SK-N-SH (cell line): Measurements from ENCODE around the gene OR2S2. TPM values are rescaled to one million over a fixed set of nuclear protein-coding genes. Genes with fewer than 3 reads are reported as not detected.

ENCODE experiments used
- CTCF ChIA-PET: fragments of 300-600, 350-600 bp; formaldehyde crosslinking; extraction: SDS; loops from one replicate; lab custom pipeline; 2021; lab: Yijun Ruan, JAX
- POLR2A ChIA-PET: fragments of 350-600 bp; sonication (Branson Sonifier 250); formaldehyde crosslinking; extraction: SDS; loops from one replicate; lab custom pipeline; 2020; ENCODE audit warnings: antibody characterized with exemption, inconsistent platforms; lab: Yijun Ruan, JAX
- DNase-seq: peaks from one replicate; pipeline ENCODE4 v3.0.0; 2012
- H2AFZ ChIP-seq: fragments of 200-600 bp; sonication (generic); 2 replicates; pipeline ENCODE4 v1.8.1; 2016; ENCODE audit warnings: antibody characterized with exemption, mild to moderate bottlenecking, low read depth
- H3F3A ChIP-seq: fragments of 200-600 bp; sonication (generic); replicated peaks from 2 replicates; pipeline ENCODE3; 2016; ENCODE audit warnings: antibody characterized with exemption, mild to moderate bottlenecking; ENCODE audit not compliant: insufficient read depth
- H3K27ac ChIP-seq, 2 experiments: fragments of 200-500 bp in 1 of 2; fragments of 200-600 bp in 1 of 2; sonication (Bioruptor generic) in 1 of 2; sonication (generic), shearing (Covaris generic) in 1 of 2; 2 replicates each; pipeline versions ENCODE4 v1.5.1 to v1.6.1; 2014 to 2016; ENCODE audit warnings: low read depth in 2 of 2, inconsistent platforms in 1 of 2, low read length in 1 of 2, mild to moderate bottlenecking in 1 of 2, mixed read lengths in 1 of 2
- H3K27me3 ChIP-seq: fragments of 200-600 bp; sonication (generic), shearing (Covaris generic); 2 replicates; pipeline ENCODE4 v1.6.1; 2016; ENCODE audit warnings: mixed run types; ENCODE audit not compliant: insufficient read depth
- H3K36me3 ChIP-seq, 2 experiments: fragments of 200-500 bp in 1 of 2; fragments of 200-600 bp in 1 of 2; sonication (Bioruptor generic) in 1 of 2; sonication (generic) in 1 of 2; replicated peaks in 1 of 2; 2 replicates each; pipeline versions ENCODE3 to v1.5.1; 2014 to 2016; ENCODE audit warnings: low read length in 1 of 2, mild to moderate bottlenecking in 1 of 2; ENCODE audit not compliant: insufficient read depth in 2 of 2, control insufficient read depth in 1 of 2
- H3K4me1 ChIP-seq, 2 experiments: fragments of 200-500 bp in 1 of 2; fragments of 200-600 bp in 1 of 2; sonication (Bioruptor generic) in 1 of 2; sonication (generic), shearing (Covaris generic) in 1 of 2; 2 replicates each; pipeline versions ENCODE4 v1.5.1 to v1.6.1; 2014 to 2016; ENCODE audit warnings: low read depth in 1 of 2, low read length in 1 of 2, mixed run types in 1 of 2; ENCODE audit not compliant: insufficient read depth in 2 of 2, control insufficient read depth in 1 of 2
- H3K4me2 ChIP-seq: fragments of 200-600 bp; sonication (generic), shearing (Covaris generic); 2 replicates; pipeline ENCODE4 v1.6.1; 2017; ENCODE audit warnings: mixed run types
- H3K4me3 ChIP-seq, 2 experiments: fragments of 200-500 bp in 1 of 2; fragments of 200-600 bp in 1 of 2; sonication (Bioruptor generic) in 1 of 2; sonication (generic), shearing (Covaris generic) in 1 of 2; 2 replicates each; pipeline versions ENCODE4 v1.5.1 to v1.8.1; 2014 to 2016; ENCODE audit warnings: low read depth in 2 of 2, inconsistent platforms in 1 of 2, low read length in 1 of 2, mild to moderate bottlenecking in 1 of 2, mixed read lengths in 1 of 2, moderate library complexity in 1 of 2
- H3K79me2 ChIP-seq: fragments of 200-600 bp; sonication (generic); 2 replicates; pipeline ENCODE4 v1.8.1; 2017; ENCODE audit warnings: mild to moderate bottlenecking; ENCODE audit not compliant: insufficient read depth
- H3K9ac ChIP-seq: fragments of 200-600 bp; sonication (generic); 2 replicates; pipeline ENCODE4 v1.6.1; 2017; ENCODE audit warnings: mixed run types
- H3K9me2 ChIP-seq: fragments of 200-600 bp; sonication (generic); 2 replicates; pipeline ENCODE4 v1.6.1; 2017; ENCODE audit warnings: mixed run types
- H3K9me3 ChIP-seq: fragments of 200-600 bp; sonication (generic); 2 replicates; pipeline ENCODE4 v1.6.1; 2017; ENCODE audit warnings: mixed run types, mild to moderate bottlenecking, moderate library complexity
- H4K20me1 ChIP-seq: fragments of 200-600 bp; sonication (generic); 2 replicates; pipeline ENCODE4 v1.6.1; 2017; ENCODE audit warnings: mild to moderate bottlenecking, mixed run types; ENCODE audit not compliant: insufficient read depth
- EP300 ChIP-seq, 2 experiments: IDR thresholded peaks; 2 replicates each; pipeline versions ENCODE4 v1.4.0 to v1.6.1; 2012; ENCODE audit warnings: borderline replicate concordance in 1 of 2, low read depth in 1 of 2, low read length in 1 of 2
- EZH2phosphoT487 ChIP-seq: fragments of 200-600 bp; sonication (generic); IDR thresholded peaks from 2 replicates; pipeline ENCODE4 v1.6.1; 2017; ENCODE audit warnings: low read depth, mixed run types, mild to moderate bottlenecking, antibody characterized with exemption, moderate library complexity, borderline replicate concordance
- GATA2 ChIP-seq: sonication (generic); formaldehyde crosslinking; IDR thresholded peaks from 2 replicates; pipeline ENCODE4 v1.5.0; 2020; ENCODE audit warnings: mild to moderate bottlenecking, missing genetic modification reagents
- MXI1 ChIP-seq: IDR thresholded peaks from 2 replicates; pipeline ENCODE4 v1.6.1; 2012; ENCODE audit warnings: mild to moderate bottlenecking, low read depth, low read length, improper control_type of control experiment
- NFIC ChIP-seq: IDR thresholded peaks from 2 replicates; pipeline ENCODE4 v1.4.0; 2012; ENCODE audit warnings: borderline replicate concordance
- NRF1 ChIP-seq: IDR thresholded peaks from 2 replicates; pipeline ENCODE4 v1.6.1; 2012; ENCODE audit warnings: low read depth, mild to moderate bottlenecking, low read length
- POLR2AphosphoS5 ChIP-seq: IDR thresholded peaks from 2 replicates; pipeline ENCODE4 v1.6.1; 2012; ENCODE audit warnings: low read depth, low read length
- YY1 ChIP-seq: IDR thresholded peaks from 2 replicates; pipeline ENCODE4 v1.4.0; 2012; ENCODE audit warnings: low read depth, mild to moderate bottlenecking
- WGBS: methylation state at CpG from one replicate; pipeline ENCODE4 v1.1.6; 2017; ENCODE audit warnings: low lambda C conversion rate; 5-methylcytosine and 5-hydroxymethylcytosine counted together
- polyA plus RNA-seq, 3 experiments: library from polyadenylated mRNA; depleted of rRNA; stranded (reverse); fragments of >200 nt; gene quantifications; 2 replicates each; pipeline ENCODE4 v1.2.3, GENCODE V29; 2012
- TF ChIP-seq, protein P1 (sequence below): IDR thresholded peaks from 2 replicates; pipeline ENCODE4 v1.6.1; 2012; ENCODE audit warnings: mild to moderate bottlenecking, low read depth, low read length, moderate library complexity
- TF ChIP-seq, protein P2 (sequence below): fragments of 200-600 bp; sonication (generic); IDR thresholded peaks from 2 replicates; pipeline ENCODE4 v1.6.1; 2017; ENCODE audit warnings: antibody characterized with exemption, mild to moderate bottlenecking, moderate library complexity
- TF ChIP-seq, protein P3 (sequence below): fragments of 150-350 bp; IDR thresholded peaks from 2 replicates; pipeline ENCODE4 v1.6.1; 2016; ENCODE audit warnings: mild to moderate bottlenecking, low read depth, low read length

The OR2S2 gene
- polyA plus RNA-seq, 1 of the 3 experiments (the other 2 are of a cell fraction): not detected

DNA sequence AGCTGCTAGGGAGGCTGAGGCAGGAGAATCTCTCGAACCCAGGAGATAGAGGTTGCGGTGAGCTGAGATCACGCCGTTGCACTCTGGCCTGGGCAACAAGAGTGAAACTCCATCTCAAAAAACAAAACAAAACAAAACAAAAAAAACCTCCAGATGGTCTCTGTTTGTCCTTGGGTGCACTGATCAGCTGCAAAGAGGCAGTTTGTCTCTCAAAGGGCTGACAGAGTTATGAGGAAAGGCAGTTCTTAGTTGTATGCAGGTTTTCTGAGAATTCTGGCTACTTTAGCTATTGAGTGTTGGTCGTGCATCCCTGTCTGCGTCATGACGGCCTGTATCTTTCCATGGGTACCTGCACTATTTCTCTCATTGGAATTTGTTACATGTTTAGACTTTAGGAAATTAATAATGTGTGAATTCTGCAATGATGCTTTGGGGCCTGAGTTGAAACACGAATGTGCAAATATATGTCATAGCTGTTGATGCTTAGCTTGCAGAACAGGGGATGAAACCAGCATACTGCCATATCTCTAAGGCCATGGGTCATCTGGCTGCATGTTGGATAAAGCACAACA is 18.2 kb downstream of the OR2S2 start:
- H3K4me3 ChIP-seq: no peak overlapping the region
- H4K20me1 ChIP-seq: no peaks in the 10 kb centered on the region
- H3K27ac ChIP-seq: no peak overlapping the region
- ChIA-PET CTCF (interaction anchor here (1.4 to 8.8 kb wide), 3 partner anchors 8 to 35 kb away, joined by 3 to 94 read pairs (median 63); partner anchors contain the start of gene HRCT1), POLR2A (no interaction called here)
- 90% methylated on average over 8 of the region's 8 CpGs for WGBS
- peaks cover 0 to 9% of the 10 kb centered on the region in 2 experiments; a peak in 2 of 4 replicates for H3K4me1 ChIP-seq
- no peak overlapping the region for H3K4me2 ChIP-seq
- TF ChIP-seq NFIC: no peak
- TF ChIP-seq, all 33 proteins: peak for 0
- no peaks in the 10 kb centered on the region for H3K9me3 ChIP-seq
- no peak for DNase-seq
- H3K79me2 ChIP-seq: no peaks in the 10 kb centered on the region
- peaks cover 21% of the 10 kb centered on the region for H3F3A ChIP-seq
- no peaks in the 10 kb centered on the region for H3K27me3 ChIP-seq
- H3K9ac ChIP-seq: no peak overlapping the region
- H2AFZ ChIP-seq: no peak overlapping the region
- H3K9me2 ChIP-seq: no peaks in the 10 kb centered on the region
- H3K36me3 ChIP-seq: no peaks in the 10 kb centered on the region

DNA sequence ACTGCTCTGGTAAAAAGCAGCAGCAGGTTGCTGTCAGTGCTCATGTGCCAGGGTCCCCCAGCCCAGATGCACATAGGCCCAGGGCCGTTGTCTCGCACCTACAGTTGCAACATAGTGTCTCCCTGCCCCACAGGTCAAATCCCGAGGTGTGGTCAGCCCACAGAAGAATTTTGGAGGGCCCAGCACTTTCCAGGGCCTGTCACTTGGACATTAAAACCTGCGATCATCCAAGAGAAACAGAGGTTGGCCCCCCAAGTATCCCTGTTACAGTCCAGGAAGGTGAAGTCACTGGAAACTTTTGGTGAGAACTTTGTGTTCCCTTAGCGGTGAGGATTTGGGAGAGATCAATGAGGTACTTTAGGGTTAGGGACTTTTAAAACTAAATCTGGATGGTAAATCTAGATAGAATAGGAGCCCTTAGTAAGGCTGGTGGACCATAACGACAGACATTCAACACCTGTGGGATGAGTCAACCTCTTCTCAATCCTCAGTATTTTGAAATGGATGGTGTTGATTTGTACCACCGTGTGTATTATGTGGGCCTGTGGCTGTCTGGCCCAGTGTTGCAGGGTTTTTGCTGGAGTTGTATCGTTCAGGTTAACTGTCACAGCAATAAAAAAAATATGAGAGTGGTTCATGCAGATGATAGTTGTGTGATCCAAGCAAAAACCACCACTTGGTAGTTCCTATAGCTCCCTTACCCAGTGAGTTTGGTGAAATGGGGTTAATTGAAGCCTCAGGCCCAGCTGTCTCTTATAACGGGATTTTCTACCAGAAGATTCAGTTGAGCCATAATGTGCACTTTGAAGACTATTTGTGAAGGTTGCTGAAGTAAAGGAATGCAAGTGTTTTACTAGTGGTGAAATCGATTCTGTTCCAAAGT is 19.2 kb downstream of the OR2S2 start:
- POLR2A ChIA-PET: no interaction called here
- no peaks in the 10 kb centered on the region for H4K20me1 ChIP-seq

More for the DNA sequence above, 19.2 kb downstream of the OR2S2 start:
- whole genome bisulfite sequencing: 87% methylated on average over 8 of the region's 10 CpGs
- no peaks in the 10 kb centered on the region for H3K9me3 ChIP-seq
- peaks cover 25% of the 10 kb centered on the region for H3F3A ChIP-seq
- DNase-seq: no peak
- peaks cover 0 to 12% of the 10 kb centered on the region in 2 experiments; a peak in 3 of 4 replicates for H3K4me1 ChIP-seq
- no peaks in the 10 kb centered on the region for H3K36me3 ChIP-seq
- H3K27me3 ChIP-seq: no peaks in the 10 kb centered on the region
- no peak overlapping the region for H3K4me2 ChIP-seq
- no peaks in the 10 kb centered on the region for H3K79me2 ChIP-seq
- no peak overlapping the region for H3K9ac ChIP-seq
- H3K4me3 ChIP-seq: no peak overlapping the region
- CTCF ChIA-PET: interaction anchor here (8.6 to 8.8 kb wide), 2 partner anchors 17 to 34 kb away, joined by 63 to 94 read pairs; partner anchors contain the start of gene HRCT1
- H2AFZ ChIP-seq: no peak overlapping the region
- no peaks in the 10 kb centered on the region for H3K9me2 ChIP-seq
- TF ChIP-seq, protein P1, sequence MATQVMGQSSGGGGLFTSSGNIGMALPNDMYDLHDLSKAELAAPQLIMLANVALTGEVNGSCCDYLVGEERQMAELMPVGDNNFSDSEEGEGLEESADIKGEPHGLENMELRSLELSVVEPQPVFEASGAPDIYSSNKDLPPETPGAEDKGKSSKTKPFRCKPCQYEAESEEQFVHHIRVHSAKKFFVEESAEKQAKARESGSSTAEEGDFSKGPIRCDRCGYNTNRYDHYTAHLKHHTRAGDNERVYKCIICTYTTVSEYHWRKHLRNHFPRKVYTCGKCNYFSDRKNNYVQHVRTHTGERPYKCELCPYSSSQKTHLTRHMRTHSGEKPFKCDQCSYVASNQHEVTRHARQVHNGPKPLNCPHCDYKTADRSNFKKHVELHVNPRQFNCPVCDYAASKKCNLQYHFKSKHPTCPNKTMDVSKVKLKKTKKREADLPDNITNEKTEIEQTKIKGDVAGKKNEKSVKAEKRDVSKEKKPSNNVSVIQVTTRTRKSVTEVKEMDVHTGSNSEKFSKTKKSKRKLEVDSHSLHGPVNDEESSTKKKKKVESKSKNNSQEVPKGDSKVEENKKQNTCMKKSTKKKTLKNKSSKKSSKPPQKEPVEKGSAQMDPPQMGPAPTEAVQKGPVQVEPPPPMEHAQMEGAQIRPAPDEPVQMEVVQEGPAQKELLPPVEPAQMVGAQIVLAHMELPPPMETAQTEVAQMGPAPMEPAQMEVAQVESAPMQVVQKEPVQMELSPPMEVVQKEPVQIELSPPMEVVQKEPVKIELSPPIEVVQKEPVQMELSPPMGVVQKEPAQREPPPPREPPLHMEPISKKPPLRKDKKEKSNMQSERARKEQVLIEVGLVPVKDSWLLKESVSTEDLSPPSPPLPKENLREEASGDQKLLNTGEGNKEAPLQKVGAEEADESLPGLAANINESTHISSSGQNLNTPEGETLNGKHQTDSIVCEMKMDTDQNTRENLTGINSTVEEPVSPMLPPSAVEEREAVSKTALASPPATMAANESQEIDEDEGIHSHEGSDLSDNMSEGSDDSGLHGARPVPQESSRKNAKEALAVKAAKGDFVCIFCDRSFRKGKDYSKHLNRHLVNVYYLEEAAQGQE: no peak
- TF ChIP-seq EZH2phosphoT487 (no peak), GATA2 (CRISPR knock-in tag) (no peak), EP300 (IDR thresholded peaks at IDR 0.05; ENCODE audit: borderline replicate concordance in 1 of 2, low read depth in 1 of 2, low read length in 1 of 2) (no peak), MXI1 (no peak), POLR2AphosphoS5 (no peak), YY1 (no peak), NRF1 (no peak)
- TF ChIP-seq, protein P2, sequence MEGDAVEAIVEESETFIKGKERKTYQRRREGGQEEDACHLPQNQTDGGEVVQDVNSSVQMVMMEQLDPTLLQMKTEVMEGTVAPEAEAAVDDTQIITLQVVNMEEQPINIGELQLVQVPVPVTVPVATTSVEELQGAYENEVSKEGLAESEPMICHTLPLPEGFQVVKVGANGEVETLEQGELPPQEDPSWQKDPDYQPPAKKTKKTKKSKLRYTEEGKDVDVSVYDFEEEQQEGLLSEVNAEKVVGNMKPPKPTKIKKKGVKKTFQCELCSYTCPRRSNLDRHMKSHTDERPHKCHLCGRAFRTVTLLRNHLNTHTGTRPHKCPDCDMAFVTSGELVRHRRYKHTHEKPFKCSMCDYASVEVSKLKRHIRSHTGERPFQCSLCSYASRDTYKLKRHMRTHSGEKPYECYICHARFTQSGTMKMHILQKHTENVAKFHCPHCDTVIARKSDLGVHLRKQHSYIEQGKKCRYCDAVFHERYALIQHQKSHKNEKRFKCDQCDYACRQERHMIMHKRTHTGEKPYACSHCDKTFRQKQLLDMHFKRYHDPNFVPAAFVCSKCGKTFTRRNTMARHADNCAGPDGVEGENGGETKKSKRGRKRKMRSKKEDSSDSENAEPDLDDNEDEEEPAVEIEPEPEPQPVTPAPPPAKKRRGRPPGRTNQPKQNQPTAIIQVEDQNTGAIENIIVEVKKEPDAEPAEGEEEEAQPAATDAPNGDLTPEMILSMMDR: no peak
- TF ChIP-seq, protein P3, sequence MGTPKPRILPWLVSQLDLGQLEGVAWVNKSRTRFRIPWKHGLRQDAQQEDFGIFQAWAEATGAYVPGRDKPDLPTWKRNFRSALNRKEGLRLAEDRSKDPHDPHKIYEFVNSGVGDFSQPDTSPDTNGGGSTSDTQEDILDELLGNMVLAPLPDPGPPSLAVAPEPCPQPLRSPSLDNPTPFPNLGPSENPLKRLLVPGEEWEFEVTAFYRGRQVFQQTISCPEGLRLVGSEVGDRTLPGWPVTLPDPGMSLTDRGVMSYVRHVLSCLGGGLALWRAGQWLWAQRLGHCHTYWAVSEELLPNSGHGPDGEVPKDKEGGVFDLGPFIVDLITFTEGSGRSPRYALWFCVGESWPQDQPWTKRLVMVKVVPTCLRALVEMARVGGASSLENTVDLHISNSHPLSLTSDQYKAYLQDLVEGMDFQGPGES: no peak
- H3K27ac ChIP-seq: no peak overlapping the region
